ENCODE data around the gene EMILIN1. TPM values are rescaled to one million over a fixed set of nuclear protein-coding genes. Genes with fewer than 3 reads are reported as not detected.
"Not testable (repeated sequence)": the region's sequence is repeated elsewhere in the genome, so short reads cannot be mapped to it uniquely, and the experiment has no call there.

Gene EMILIN1
- polyA plus RNA-seq, 3 donors: 61.8 to 70.7 (median 70.5) TPM

- DNase-seq (ENCODE audit: low read depth in 3 of 3, low spot score in 2 of 3): no peak
These were observed 14.4 kb downstream of the EMILIN1 start for GRCh38 chr2:27092696-27093429.

GRCh38 chr2:27093430-27094352, 15.3 kb downstream of the EMILIN1 start:
- no peak for DNase-seq (ENCODE audit: low read depth in 3 of 3, low spot score in 2 of 3)

GRCh38 chr2:27094353-27094984, 16.1 kb downstream of the EMILIN1 start:
- no peak for DNase-seq (ENCODE audit: low read depth in 3 of 3, low spot score in 2 of 3)

GRCh38 chr2:27095427-27095744, 17.0 kb downstream of the EMILIN1 start:
- DNase-seq (ENCODE audit: low read depth in 3 of 3, low spot score in 2 of 3): no peak

GRCh38 chr2:27095745-27096651, 17.6 kb downstream of the EMILIN1 start:
- no peak for DNase-seq (ENCODE audit: low read depth in 3 of 3, low spot score in 2 of 3)

GRCh38 chr2:27096748-27097297, 18.4 kb downstream of the EMILIN1 start:
- no peak for DNase-seq (ENCODE audit: low read depth in 3 of 3, low spot score in 2 of 3)

GRCh38 chr2:27097341-27097740, 18.9 kb downstream of the EMILIN1 start:
- DNase-seq (ENCODE audit: low read depth in 3 of 3, low spot score in 2 of 3): no peak

- DNase-seq (ENCODE audit: low read depth in 3 of 3, low spot score in 2 of 3): no peak
These were observed 21.0 kb downstream of the EMILIN1 start for GRCh38 chr2:27099334-27099955.

GRCh38 chr2:27100036-27100435, 21.6 kb downstream of the EMILIN1 start:
- no peak for DNase-seq (ENCODE audit: low read depth in 3 of 3, low spot score in 2 of 3)

GRCh38 chr2:27102329-27102728, 23.9 kb downstream of the EMILIN1 start:
- DNase-seq (ENCODE audit: low read depth in 3 of 3, low spot score in 2 of 3): no peak

GRCh38 chr2:27105981-27106380, 27.6 kb downstream of the EMILIN1 start:
- DNase-seq (ENCODE audit: low read depth in 3 of 3, low spot score in 2 of 3): no peak

- no peak for DNase-seq (ENCODE audit: low read depth in 3 of 3, low spot score in 2 of 3)
These were observed 29.8 kb downstream of the EMILIN1 start for GRCh38 chr2:27108221-27108620.

GRCh38 chr2:27109083-27109482, 30.7 kb downstream of the EMILIN1 start:
- no peak for DNase-seq (ENCODE audit: low read depth in 3 of 3, low spot score in 2 of 3)

GRCh38 chr2:27110603-27111352, 32.4 kb downstream of the EMILIN1 start:
- DNase-seq (ENCODE audit: low read depth in 3 of 3, low spot score in 2 of 3): not testable (repeated sequence)

GRCh38 chr2:27111392-27112078, 33.1 kb downstream of the EMILIN1 start:
- not testable (repeated sequence) for DNase-seq (ENCODE audit: low read depth in 3 of 3, low spot score in 2 of 3)

GRCh38 chr2:27115519-27115918, 37.1 kb downstream of the EMILIN1 start:
- DNase-seq (ENCODE audit: low read depth in 3 of 3, low spot score in 2 of 3): no peak

- DNase-seq (ENCODE audit: low read depth in 3 of 3, low spot score in 2 of 3): no peak
These were observed 39.6 kb downstream of the EMILIN1 start for GRCh38 chr2:27117995-27118524.
